Gastroesophageal sphincter (tissue), 4 donors: ENCODE measurements around the gene BCL2L12. TPM values are rescaled to one million over a fixed set of nuclear protein-coding genes. Genes with fewer than 3 reads are reported as not detected.
A peak's percentile ranks its signal among the peaks of the same experiment; 100 is the strongest.

ENCODE experiments used
- ATAC-seq: fragments of 150-250 bp; one replicate; pipeline ENCODE4 v1.9.1; 2016; ENCODE audit warnings: mild to moderate bottlenecking, moderate library complexity
- H3K27ac ChIP-seq, 4 donors: fragments of 200-600 bp; sonication (generic) in 3 of 4; 1 replicate in 3 of 4; 2 replicates in 1 of 4; pipeline ENCODE4 v1.5.1; 2016 to 2019
- H3K27me3 ChIP-seq: fragments of 200-600 bp; sonication (generic); one replicate; pipeline ENCODE4 v1.5.1; 2019
- H3K36me3 ChIP-seq, 2 donors: fragments of 200-600 bp; sonication (generic); one replicate each; pipeline ENCODE4 v1.5.1; 2019; ENCODE audit warnings: control low read depth in 1 of 2
- H3K4me1 ChIP-seq, 3 donors: fragments of 200-600 bp; sonication (generic); 1 replicate in 2 of 3; 2 replicates in 1 of 3; pipeline ENCODE4 v1.5.1; 2016 to 2019; ENCODE audit warnings: control low read depth in 2 of 3
- H3K4me3 ChIP-seq, 2 donors: fragments of 200-600 bp; sonication (generic); one replicate each; pipeline ENCODE4 v1.5.1; 2019; ENCODE audit warnings: mild to moderate bottlenecking in 1 of 2, moderate library complexity in 1 of 2
- H3K9me3 ChIP-seq, 3 donors: fragments of 200-600 bp; sonication (generic); one replicate each; pipeline ENCODE4 v1.5.1; 2017 to 2019; ENCODE audit warnings: control low read depth in 2 of 3
- CTCF ChIP-seq, 4 experiments: fragments of 200-600 bp in 2 of 4; fragments of 450-650 bp in 2 of 4; sonication (generic) in 1 of 4; IDR thresholded peaks; one replicate each; pipeline ENCODE4 v1.5.1; 2017 to 2019; ENCODE audit warnings: antibody characterized with exemption in 4 of 4, mild to moderate bottlenecking in 2 of 4, moderate library complexity in 2 of 4
- EP300 ChIP-seq: sonication (generic); formaldehyde crosslinking; IDR thresholded peaks from one replicate; pipeline ENCODE4 v1.6.1; 2017; ENCODE audit warnings: antibody characterized with exemption, mild to moderate bottlenecking
- POLR2A ChIP-seq, 2 donors: fragments of 450-650 bp; IDR thresholded peaks; one replicate each; pipeline ENCODE4 v1.6.1; 2017; ENCODE audit warnings: antibody characterized with exemption in 2 of 2, mild to moderate bottlenecking in 2 of 2, moderate library complexity in 1 of 2
- POLR2AphosphoS5 ChIP-seq: sonication (generic); formaldehyde crosslinking; IDR thresholded peaks from one replicate; pipeline ENCODE4 v1.6.1; 2017; ENCODE audit warnings: antibody characterized with exemption
- WGBS, 2 donors: methylation state at CpG; one replicate each; pipeline ENCODE4 v1.1.5; 2018; ENCODE audit warnings: low coverage in 1 of 2; 5-methylcytosine and 5-hydroxymethylcytosine counted together
- total RNA-seq, 4 donors: library from RNA; depleted of rRNA; stranded (reverse); fragments of >200 nt; gene quantifications; one replicate each; pipeline ENCODE4 v1.1.0, GENCODE V29; 2016

BCL2L12 gene
- total RNA-seq, 4 donors from 2014 or later: 3.3 to 7.9 (median 6.4) TPM

- Histone ChIP-seq H3K4me3 (peak within 1 kb of the TSS; percentile 76 to 91), H3K4me1 (peaks cover 0 to 82% (median 31%) of the 10 kb centered on the region in 3 donors), H3K9me3 (no peaks in the 10 kb centered on the region), H3K27ac (peak within 1 kb of the TSS; percentile 99 to 100 (median 100)), H3K36me3 (peaks cover 0 to 22% of the 10 kb centered on the region in 2 donors), H3K27me3 (no peaks in the 10 kb centered on the region)
- WGBS, 2 donors: 0% methylated on average over 10 to 14 of the region's 51 CpGs
- TF ChIP-seq EP300 (no peak), POLR2AphosphoS5 (peak; percentile 98), POLR2A (IDR thresholded peaks at IDR 0.05) (peak; percentile 90 to 91), CTCF (IDR thresholded peaks at IDR 0.05) (no peak)
- peak; percentile 78 for ATAC-seq
Observed at GRCh38 chr19:49640113-49640898, 25.4 kb upstream of the BCL2L12 start, which contains the start of gene RRAS. Gene RRAS, minus strand, starts transcription at chr19:49640143. Its CDS starts 45 bp downstream, at chr19:49640098.

GRCh38 chr19:49641688-49642491, 23.8 kb upstream of the BCL2L12 start, which contains the start of gene SCAF1:
Gene SCAF1, plus strand, starts transcription at chr19:49642209. Its CDS starts 2,818 bp downstream, at chr19:49645027.
- TF ChIP-seq CTCF (IDR thresholded peaks at IDR 0.05): no peak
- no peak for TF ChIP-seq EP300
- peak; percentile 84 to 94 for TF ChIP-seq POLR2A (IDR thresholded peaks at IDR 0.05)
- TF ChIP-seq POLR2AphosphoS5: peak; percentile 98

DNA sequence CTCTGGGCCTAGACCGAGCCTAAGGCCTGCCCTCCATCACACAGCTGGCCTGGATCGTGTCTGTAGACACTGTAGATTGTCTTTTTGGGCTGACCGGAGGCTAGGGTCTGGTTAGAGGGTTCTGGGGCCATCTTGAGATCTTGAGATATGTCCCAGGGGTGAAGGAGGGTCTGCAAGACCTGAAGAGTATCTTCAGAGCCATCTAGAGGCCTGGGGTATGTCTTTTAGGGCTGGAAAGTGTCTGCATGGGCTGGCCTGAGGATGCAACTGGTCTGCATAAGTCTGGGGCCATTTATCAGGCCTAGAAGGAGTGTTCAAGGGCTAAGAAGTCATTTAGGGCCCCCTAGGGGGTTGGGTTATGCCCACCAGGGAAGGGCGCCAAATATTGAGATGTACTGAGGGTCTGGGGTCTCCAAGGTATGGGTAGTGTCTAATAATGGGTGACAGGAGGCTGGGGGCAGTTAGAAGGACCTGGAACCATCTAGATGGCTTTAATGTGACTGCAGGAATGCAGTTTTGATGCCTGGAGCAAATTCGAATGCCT, 23.2 kb upstream of the BCL2L12 start:
- 10 to 28% methylated on average over 2 to 3 of the region's 5 CpGs for whole genome bisulfite sequencing, 2 donors
- TF ChIP-seq POLR2AphosphoS5: no peak
- TF ChIP-seq EP300: no peak
- TF ChIP-seq POLR2A (IDR thresholded peaks at IDR 0.05): no peak
- TF ChIP-seq CTCF (IDR thresholded peaks at IDR 0.05): no peak
- Histone ChIP-seq H3K36me3 (peaks cover 0 to 29% of the 10 kb centered on the region in 2 donors), H3K4me1 (peaks cover 0 to 74% (median 31%) of the 10 kb centered on the region in 3 donors), H3K27me3 (no peaks in the 10 kb centered on the region), H3K9me3 (no peaks in the 10 kb centered on the region), H3K4me3 (peak overlapping the region; percentile 70 to 76), H3K27ac (peak overlapping the region; percentile 78 to 100 (median 100))
- ATAC-seq: no peak

More at GRCh38 chr19:49641688-49642491, 23.8 kb upstream of the BCL2L12 start, which contains the start of gene SCAF1:
- peak within 1 kb of the TSS; percentile 99 to 100 (median 100) for H3K27ac ChIP-seq
- no peaks in the 10 kb centered on the region for H3K9me3 ChIP-seq
- peaks cover 0 to 22% of the 10 kb centered on the region in 2 donors for H3K36me3 ChIP-seq
- peak within 1 kb of the TSS; percentile 70 to 76 for H3K4me3 ChIP-seq
- H3K27me3 ChIP-seq: no peaks in the 10 kb centered on the region
- peak; percentile 69 for ATAC-seq
- WGBS, 2 donors: 1 to 13% methylated on average over 3 to 29 of the region's 87 CpGs
- peaks cover 0 to 81% (median 34%) of the 10 kb centered on the region in 3 donors for H3K4me1 ChIP-seq

DNA sequence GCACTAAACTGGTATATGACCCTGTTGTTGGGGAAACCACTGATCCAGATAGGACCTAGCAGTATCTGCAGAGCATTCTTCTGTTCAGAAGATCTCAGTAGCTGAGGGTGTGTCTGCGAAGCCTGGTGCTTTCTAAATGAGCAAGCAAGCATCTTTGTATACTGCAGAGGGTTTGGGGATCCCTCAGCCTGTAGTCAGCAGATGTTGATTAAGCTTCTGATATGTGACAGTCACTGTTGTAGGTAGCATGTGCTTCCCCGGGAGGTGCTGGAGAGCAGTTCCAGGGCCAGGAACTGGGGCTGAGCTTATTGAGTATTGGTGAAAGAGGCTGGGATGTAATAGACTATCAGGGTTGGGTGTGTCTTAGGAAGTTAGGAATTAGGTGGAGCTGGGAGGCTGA, 22.3 kb upstream of the BCL2L12 start:
- no peaks in the 10 kb centered on the region for H3K27me3 ChIP-seq
- ATAC-seq: no peak

More for the DNA sequence above, 22.3 kb upstream of the BCL2L12 start:
- Histone ChIP-seq H3K9me3 (no peaks in the 10 kb centered on the region), H3K4me3 (no peak overlapping the region), H3K4me1 (peaks cover 0 to 65% (median 25%) of the 10 kb centered on the region in 3 donors), H3K27ac (no peak overlapping the region), H3K36me3 (peaks cover 0 to 38% of the 10 kb centered on the region in 2 donors)
- 70 to 83% methylated on average over 1 to 2 of the region's 2 CpGs for WGBS, 2 donors
- TF ChIP-seq CTCF (IDR thresholded peaks at IDR 0.05) (no peak), EP300 (no peak), POLR2AphosphoS5 (no peak), POLR2A (IDR thresholded peaks at IDR 0.05) (no peak)
